GM18507 (cell line): ENCODE data around the gene PTPRM.

ENCODE experiments used
- DNase-seq: peaks from one replicate; pipeline ENCODE4 v3.0.0; 2011; ENCODE audit warnings: low read depth; ENCODE audit not compliant: insufficient read length; ENCODE audit errors: extremely low spot score
- FAIRE-seq: peaks from 2 replicates; lab custom pipeline; 2011; peaks lifted over from hg19 to GRCh38; lab: Jason Lieb, UNC

PTPRM gene

DNA sequence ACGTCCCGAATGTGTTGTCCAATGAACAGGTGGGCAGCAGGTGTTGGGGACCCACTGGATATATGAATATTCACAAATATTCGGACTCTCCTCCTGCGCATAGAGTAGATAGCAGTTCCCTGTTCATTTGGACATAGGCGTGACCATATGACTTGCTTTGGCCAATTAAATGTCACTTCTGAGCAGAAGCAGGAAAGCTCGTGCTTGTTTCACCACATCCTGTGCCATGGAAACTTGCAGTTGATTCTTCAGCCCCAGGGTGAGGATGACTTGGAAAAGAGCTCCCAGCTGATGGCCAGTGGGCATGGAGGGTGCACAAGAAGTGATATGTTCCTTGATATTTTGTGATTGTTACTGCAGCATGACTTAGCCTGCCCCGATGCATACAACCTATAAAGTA is 52.6 kb downstream of the PTPRM start:
- DNase-seq (no peak), FAIRE-seq (no peak)

GRCh38 chr18:7622721-7623120 is 55.6 kb downstream of the PTPRM start:
- FAIRE-seq = no peak
- no peak for DNase-seq

GRCh38 chr18:7623681-7624080 is 56.6 kb downstream of the PTPRM start:
- FAIRE-seq (no peak), DNase-seq (no peak)

GRCh38 chr18:7624697-7625096 is 57.6 kb downstream of the PTPRM start:
- DNase-seq (no peak), FAIRE-seq (no peak)

GRCh38 chr18:7626175-7626921 is 59.2 kb downstream of the PTPRM start:
- DNase-seq = no peak
- FAIRE-seq = no peak

DNA sequence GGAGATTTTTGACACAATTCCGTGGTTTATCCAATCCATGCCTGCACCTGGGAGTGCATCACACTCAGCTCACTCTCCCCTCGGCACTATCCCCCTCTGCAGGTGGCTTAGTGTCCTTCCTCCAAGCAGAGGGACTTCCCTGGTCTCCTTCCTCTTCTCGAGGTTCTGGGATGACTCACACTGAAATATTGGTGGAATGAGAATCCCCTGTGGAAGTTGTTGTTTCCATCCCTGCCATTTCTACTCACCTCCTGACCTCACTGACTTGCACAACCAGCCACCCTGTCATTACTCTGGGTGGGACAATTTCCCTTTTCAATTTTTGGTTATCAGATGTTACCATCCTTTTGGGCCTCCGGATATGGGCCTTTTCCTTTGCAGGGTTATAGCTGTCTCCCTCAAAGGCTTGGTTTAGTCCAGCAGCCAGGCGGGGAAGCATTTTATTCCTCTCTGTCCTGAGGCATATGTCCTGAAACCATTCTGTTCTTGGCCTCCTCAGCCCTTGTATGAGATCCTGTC is 59.9 kb downstream of the PTPRM start:
- FAIRE-seq (no peak), DNase-seq (no peak)

- FAIRE-seq = no peak
- no peak for DNase-seq
Measured at GRCh38 chr18:7629416-7629815, 62.3 kb downstream of the PTPRM start.

GRCh38 chr18:7630731-7631442 is 63.8 kb downstream of the PTPRM start:
- FAIRE-seq = no peak
- DNase-seq = no peak

GRCh38 chr18:7632152-7633098 is 65.3 kb downstream of the PTPRM start:
- DNase-seq (no peak), FAIRE-seq (no peak)

DNA sequence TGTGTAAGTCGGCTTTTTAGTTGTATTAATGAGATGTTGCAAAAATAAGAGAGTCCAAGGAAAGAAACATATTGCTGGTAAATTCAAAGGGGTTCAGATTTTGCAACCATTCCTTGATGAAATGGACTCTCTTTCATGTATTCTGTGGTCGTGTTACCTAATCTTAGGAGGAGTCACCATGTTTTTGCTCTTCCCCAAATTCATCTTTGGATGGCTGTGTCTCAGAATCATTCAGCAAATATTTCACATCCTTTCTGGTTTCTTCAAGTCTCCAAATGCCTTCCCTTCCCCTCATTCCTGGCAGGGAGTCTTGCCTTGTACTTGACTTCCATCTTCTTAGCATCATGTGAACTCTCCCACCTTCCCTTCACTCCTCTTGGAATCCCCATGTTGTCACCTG is 66.1 kb downstream of the PTPRM start:
- FAIRE-seq (no peak), DNase-seq (no peak)

DNA sequence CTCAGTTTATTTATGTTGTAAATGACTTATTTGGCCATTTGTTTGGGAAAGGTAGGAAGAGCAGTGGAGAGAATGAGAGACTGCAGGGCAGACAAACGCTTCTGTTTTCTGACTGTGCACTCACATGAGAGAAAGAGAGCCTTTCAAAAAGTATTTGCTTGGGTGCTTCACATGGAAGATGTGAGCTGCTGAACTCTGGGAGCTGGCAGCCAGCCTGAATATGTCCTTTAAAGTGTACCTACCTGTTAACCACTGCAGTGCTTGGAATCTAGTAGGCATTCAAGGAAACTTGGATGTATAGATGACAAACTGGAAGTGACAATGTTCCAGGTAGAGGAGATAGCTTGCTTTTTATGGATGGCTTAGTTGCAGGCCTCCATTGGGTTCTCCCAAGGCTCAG is 68.8 kb downstream of the PTPRM start:
- FAIRE-seq = no peak
- no peak for DNase-seq

GRCh38 chr18:7637269-7637668 is 70.2 kb downstream of the PTPRM start:
- FAIRE-seq (no peak), DNase-seq (no peak)

- no peak for FAIRE-seq
- no peak for DNase-seq
Measured at GRCh38 chr18:7638321-7638720, 71.2 kb downstream of the PTPRM start.

DNA sequence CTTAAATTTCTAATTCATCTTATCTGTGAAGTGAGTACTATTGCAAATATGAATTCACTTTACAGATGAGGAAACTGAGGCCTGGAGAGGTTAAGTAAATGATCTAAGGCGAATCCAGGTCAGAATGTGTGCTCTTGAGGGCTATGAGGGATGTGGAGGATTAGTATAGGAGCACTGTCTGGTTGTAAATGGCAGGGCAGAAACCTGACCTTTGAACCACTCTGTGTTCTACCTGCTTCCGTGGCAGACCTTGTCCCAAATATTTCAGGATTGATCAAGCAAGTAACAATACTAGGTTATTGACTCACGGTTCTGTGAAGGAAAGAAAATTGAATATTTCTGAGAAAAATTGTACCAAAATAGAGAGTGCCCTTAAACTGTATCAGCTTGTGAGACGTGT is 74.7 kb downstream of the PTPRM start:
- FAIRE-seq (no peak), DNase-seq (no peak)

DNA sequence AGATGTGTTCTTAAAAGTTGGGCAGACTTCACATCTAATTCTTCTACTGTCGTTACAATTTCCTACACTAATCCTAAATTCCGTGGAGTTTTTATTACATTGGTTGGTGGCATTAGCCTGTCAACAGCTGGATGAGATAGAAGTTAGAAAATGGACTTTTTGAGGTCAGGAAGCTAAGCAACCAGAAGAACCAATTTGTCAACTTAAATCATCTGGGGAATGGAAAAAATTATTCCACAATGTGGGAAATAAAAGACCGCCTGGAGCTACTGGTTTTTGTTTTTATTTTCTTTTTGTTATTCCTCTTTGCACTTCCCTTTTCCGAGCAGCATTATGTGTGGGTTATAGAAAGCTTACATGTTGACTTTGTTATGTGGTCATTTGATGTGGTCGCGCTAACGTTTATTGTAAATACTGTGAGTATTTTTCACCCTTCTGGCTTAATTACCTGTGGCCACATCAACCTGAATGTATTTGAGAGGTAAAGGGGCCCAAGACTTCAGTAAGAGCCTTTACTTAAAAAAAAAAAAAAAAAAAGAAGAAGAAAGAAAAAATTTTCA is 75.3 kb downstream of the PTPRM start:
- FAIRE-seq = no peak

GRCh38 chr18:7645756-7646155 is 78.6 kb downstream of the PTPRM start:
- FAIRE-seq (no peak), DNase-seq (no peak)

More for the DNA sequence above, 75.3 kb downstream of the PTPRM start:
- DNase-seq = no peak

GRCh38 chr18:7646174-7646886 is 79.2 kb downstream of the PTPRM start:
- FAIRE-seq (no peak), DNase-seq (no peak)

GRCh38 chr18:7647500-7647899 is 80.4 kb downstream of the PTPRM start:
- DNase-seq (no peak), FAIRE-seq (no peak)

DNA sequence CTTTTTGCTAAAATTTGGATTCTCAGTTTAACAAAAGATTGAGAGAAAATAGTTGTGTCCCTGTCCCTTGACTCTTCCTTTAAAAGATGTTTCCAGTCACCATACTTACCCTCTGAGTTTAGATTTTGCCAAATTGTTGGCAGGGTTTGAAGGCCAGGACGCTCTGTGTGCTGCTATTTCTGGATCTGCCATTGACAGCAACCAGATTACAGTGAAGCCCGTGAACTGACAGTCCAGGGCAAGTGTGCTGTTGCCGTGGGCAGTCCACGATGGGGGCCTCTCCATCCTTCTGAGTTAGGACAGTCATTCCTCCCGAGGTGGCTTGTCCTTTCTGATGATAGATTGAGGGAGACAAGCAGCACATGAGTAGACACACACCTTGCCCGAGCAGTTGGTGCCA is 89.9 kb downstream of the PTPRM start:
- no peak for FAIRE-seq
- no peak for DNase-seq
